Measurements from ENCODE around the gene ARHGEF19.

GRCh38 chr1:16186655-16187235, 25.7 kb downstream of the ARHGEF19 start:
- no peak for TF ChIP-seq CTCF (IDR thresholded peaks at IDR 0.05)
- TF ChIP-seq POLR2A (IDR thresholded peaks at IDR 0.05): no peak
- no peak for TF ChIP-seq POLR2AphosphoS5 (IDR thresholded peaks at IDR 0.05)

Data from transverse colon (tissue), 4 donors.